Measurements from ENCODE around the gene MYRIP.
A peak's percentile ranks its signal among the peaks of the same experiment; 100 is the strongest.

MYRIP gene

DNA sequence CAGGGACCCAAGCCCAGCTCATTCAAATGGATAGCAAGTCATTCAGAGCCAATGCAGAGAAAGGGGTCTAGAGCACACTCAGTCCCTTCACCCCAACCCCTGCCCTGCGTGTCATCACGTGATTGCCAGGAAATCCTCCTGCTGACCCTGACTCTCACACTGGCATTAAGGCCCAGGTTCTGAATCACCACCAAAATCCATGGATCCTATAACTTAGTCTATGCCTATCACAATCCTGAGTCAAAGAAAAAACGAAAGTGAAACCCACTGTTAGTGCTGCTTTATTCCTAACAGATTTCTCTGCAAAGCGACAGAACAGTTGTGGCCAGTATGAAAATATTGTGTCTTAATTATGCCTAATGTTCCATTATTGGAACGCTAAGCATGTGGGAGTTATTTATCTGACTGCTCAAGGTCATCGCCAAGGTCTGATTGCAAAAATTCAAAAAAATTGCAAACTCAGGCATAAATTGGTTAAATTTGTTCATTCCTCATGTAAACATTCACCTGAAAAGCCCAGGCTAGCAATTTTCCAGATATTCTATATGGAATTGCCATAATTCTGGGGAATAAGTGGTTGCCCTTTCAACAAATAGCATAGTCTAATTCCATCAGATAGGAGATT, 391.4 kb downstream of the MYRIP start:
- no peak for DNase-seq

DNA sequence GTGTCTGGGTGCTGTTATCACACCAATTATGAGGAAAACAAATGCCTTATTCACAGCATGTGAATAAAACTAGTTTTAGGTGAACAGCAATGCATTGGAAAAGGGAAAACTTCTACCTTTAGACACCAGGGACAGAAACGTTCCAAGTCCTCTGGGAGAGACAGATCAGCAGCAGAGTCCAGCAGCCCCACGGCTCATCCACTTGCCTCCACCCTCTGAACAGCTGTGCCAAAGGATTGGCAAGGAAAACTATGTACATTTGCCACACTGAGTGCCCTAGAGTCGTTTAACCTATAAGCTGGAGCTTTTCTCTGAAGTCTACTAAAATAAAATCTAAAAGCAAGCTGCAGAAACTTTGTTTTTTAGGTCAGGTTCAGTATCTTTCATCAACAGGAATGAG, 392.4 kb downstream of the MYRIP start:
- no peak for DNase-seq

GRCh38 chr3:40206522-40206921, 397.1 kb downstream of the MYRIP start:
- no peak for DNase-seq

- no peak for DNase-seq
Measured at GRCh38 chr3:40207796-40208195, 398.4 kb downstream of the MYRIP start.

DNA sequence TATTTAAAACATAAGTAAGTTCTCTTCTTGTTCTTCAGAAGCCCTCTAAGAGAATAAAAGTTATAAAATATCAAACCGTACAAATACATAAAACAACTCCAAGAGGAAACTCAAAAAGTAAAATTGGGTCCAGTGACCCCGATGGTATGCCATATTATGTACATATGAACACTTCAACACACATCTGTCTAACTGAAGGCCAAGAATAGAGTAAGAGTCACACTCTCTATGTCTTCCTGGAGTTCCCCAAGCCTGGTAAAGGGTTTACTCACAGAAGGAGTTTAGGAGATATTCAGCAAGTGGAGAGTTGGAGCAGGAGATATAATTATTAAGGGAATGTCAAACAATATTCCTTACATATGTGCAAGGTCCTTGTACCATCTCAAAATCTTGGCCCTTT, 398.8 kb downstream of the MYRIP start:
- DNase-seq = no peak

- DNase-seq = peak; percentile 16
Measured at GRCh38 chr3:40211579-40211978, 402.2 kb downstream of the MYRIP start.

- DNase-seq = no peak
Measured at GRCh38 chr3:40213556-40213955, 404.1 kb downstream of the MYRIP start.

DNA sequence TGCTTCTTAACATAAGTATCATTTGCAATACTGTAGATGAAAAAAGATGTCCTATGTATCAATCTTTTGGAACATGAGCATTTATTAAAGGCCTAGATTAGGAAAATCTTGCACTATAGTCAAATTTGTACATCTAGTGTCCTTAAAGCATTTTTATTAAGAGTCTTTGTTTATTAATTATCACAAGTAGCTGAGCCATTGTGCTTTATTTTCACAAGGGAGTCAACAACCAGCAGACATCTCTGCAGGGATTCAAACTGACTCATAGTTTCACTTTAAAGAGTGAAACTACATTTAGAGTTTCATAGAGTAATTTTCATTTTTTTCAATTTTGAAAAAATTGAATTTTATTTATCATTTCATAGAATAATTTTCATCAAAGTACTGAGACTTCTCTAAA, 405.6 kb downstream of the MYRIP start:
- DNase-seq = no peak

GRCh38 chr3:40216471-40216870, 407.1 kb downstream of the MYRIP start:
- DNase-seq = no peak

- DNase-seq = no peak
Measured at GRCh38 chr3:40223856-40224255, 414.4 kb downstream of the MYRIP start.

DNA sequence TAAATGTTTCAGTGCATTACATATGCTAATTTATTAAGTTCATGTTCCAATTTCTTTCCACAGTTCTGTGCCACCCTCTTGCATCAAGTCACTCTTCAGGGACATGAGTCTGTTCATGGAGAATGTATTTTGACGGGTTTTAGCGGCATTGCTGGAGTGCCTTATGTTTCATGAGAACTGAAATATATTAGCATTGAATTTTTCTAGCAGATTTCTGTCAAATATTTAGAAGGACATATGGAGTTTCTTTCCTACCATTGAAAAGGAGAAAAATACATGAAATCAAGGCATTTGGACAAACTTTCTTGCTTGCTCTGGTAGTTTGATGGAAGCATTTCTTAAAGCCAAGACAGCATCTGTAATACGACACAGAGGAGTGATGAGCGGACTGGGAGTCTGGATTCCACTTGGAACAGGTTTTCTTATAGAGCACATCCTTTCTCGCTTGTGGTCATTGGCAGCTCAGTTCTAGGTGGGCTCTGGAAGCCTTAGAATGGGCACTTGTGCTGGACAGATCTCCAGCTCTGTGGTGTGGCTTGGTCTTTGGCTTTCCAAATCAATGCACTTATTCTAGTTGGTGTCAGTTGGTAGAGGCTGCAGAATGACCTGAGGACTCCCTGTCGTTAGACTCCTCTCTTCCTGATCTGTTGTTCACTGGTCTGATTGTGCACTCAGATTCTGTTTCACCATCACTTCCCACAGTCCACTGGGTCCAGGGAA, 415.5 kb downstream of the MYRIP start:
- no peak for DNase-seq

DNA sequence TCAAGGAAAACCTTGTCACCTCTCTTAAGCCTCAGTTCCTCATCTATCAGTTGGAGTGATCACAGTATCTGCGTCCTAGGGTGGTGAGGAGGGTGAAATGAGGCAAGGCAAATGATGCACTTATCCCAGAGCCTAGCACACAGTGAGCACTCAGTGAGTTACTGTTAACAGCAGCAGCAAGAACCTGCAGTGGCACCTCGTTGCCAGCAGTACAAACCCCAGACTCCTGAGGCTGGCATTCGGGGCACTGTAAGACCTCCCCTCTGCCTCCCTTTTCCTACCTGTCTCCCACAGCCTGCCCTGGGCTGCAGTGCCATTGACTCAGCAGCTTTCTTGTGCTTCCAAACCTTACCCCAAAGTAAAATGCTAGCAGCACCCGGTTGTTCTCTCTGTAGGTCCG, 417.2 kb downstream of the MYRIP start:
- DNase-seq = no peak

DNA sequence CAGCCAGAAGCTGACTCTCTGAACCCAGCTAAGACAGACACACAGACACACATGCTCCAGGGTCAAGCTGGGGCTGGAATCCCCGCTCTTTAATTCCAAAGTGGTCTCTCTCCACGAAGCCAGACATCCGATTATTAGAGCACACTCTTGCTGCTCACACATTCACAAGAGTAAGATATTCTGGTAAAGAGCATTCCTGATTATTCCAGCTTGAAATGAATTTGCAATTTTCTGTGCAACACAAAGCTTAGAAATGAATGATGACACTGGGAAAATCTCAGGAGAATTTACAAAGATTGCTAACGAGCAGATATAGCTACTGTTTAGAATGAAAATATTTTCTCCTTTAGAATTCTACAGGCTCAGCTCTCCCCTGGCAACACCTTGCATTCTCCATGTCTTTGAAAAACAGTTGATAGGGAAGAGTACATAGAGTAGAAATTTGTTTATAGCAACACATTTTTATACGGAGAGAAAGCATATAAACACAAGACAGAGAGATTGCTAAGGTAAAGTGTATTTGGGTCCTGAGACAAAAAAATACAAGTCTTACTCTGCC, 419.5 kb downstream of the MYRIP start:
- no peak for DNase-seq

DNA sequence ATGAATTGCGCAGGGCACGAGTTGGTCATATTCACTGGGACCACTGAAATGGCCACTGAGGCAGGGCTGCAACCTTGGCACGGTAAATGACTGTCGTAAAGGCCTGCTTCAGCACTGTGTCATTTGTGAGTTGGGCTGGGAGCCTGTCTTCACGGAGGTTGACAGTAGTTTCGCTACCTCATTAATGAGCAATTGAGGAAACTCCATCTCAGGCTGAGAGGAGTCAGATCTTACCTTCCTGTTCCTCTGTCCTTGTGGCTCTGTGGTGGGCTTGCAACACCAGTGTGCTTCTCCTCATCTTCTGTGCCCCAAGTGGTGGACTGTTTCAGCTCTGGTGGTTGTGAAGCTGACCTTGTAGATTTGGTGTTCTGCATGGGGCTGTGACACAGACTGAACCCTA, 420.0 kb downstream of the MYRIP start:
- DNase-seq = no peak

GRCh38 chr3:40229963-40230362, 420.6 kb downstream of the MYRIP start:
- no peak for DNase-seq

GRCh38 chr3:40230382-40230781, 421.0 kb downstream of the MYRIP start:
- DNase-seq = no peak

- no peak for DNase-seq
Measured at GRCh38 chr3:40232626-40233025, 423.2 kb downstream of the MYRIP start.

DNA sequence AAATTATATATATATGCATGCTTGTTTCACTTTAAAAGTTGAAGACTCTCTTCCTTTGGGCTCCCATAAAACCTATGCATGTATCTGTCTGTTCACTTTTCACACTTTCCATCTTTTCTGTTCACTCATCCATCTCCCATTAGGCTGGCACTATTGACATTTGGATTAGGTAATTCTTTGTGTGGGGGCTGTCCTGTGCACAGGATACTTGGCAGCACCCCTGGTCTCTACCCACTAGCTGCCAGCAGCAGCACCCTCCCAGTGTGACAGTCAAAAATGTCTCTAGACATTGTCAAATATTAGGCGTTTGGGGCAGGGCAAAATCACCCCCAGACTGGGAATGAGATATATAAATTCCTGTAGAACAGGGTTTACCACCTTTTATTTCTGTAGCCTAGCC, 427.8 kb downstream of the MYRIP start:
- DNase-seq = no peak

GRCh38 chr3:40237889-40238571, 428.6 kb downstream of the MYRIP start:
- DNase-seq = no peak

DNA sequence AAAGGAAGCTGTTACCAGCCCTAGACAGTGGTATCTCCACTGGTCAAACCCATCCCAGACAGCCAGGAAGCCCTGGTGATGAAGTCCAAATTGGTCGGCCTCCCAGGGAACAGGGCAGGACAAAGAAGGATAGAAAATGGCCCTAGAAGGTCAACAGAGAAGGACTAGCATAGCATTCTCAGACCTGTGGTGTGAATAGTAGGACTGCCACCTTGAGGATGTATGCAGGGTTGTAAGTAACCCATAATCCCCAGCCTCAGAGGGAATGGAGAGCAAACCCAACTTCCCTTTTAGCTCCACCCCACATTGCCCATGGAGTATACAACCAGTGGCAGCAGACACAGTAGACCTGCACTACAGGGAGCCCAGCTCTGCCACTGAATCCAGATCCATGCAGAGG, 431.5 kb downstream of the MYRIP start:
- DNase-seq = no peak

GRCh38 chr3:40242216-40242615, 432.8 kb downstream of the MYRIP start:
- DNase-seq = no peak

DNA sequence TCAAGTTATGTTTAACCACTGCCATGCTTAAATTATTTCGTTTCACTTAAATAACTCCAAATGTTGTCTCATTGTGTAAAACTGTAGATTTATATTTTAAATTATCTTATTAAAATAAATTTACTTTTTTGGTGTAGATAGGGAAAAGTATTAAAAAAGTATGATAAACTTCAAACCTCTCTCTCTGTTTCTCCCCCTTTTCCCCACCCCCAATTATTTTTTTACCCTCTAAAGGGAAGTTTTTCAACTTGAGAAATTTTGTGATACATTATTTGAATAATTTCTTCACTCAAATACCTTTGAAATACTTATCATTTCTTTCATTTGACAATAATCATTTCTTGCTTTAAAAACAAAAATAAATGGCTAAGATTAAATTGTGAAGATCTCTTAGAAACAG, 433.2 kb downstream of the MYRIP start:
- no peak for DNase-seq

DNA sequence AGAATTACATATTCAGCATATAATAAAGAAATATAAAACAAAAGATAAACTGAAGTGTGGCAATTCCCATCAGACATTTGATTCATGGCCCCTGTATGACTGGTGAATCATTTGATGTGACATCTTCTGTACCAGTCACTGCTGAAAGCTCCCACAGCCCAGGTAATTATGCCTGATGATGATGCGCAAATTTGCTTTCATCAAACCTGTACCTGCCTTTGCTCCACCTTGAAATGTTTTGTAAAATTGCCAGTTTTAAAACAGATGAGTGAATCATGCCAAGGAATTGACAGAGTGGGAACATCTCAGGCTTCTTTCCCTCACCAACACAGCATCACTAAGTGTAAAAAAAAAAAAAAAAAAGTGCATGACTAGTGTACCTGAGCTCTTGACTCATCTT, 433.6 kb downstream of the MYRIP start:
- DNase-seq = no peak
